A549 (cell line): ENCODE results near the gene ADD2. TPM values are rescaled to one million over a fixed set of nuclear protein-coding genes. Genes with fewer than 3 reads are reported as not detected.

Source experiments
- ATAC-seq, 2 experiments: fragments of 200-7000 bp in 1 of 2; fragments of >200 bp in 1 of 2; cut with Nextera tagmentation in 1 of 2; cut with Tn5 transposase in 1 of 2; 3 replicates each; pipeline versions ENCODE4 v1.8.0 to v1.9.1; 2018 to 2020; ENCODE audit warnings: mild to moderate bottlenecking in 1 of 2, moderate library complexity in 1 of 2
- CTCF ChIA-PET: fragments of 300-600 bp; sonication (Branson Sonifier 250); formaldehyde crosslinking; extraction: SDS; loops from one replicate; lab custom pipeline; 2021; ENCODE audit warnings: antibody characterized with exemption, inconsistent platforms; lab: Yijun Ruan, JAX
- POLR2A ChIA-PET: fragments of 350-600 bp; formaldehyde crosslinking; extraction: SDS; loops from one replicate; lab custom pipeline; 2021; ENCODE audit warnings: antibody characterized with exemption, inconsistent platforms; lab: Yijun Ruan, JAX
- DNase-seq, 2 experiments: peaks; one replicate each; pipeline versions ENCODE4 v3.0.0 to v3.0.0-alpha.2; 2011 to 2016; ENCODE audit warnings: low read depth in 1 of 2, low spot score in 1 of 2
- FAIRE-seq: peaks from 2 replicates; lab custom pipeline; 2011; peaks lifted over from hg19 to GRCh38; lab: Jason Lieb, UNC
- H3K27ac ChIP-seq, 2 experiments: fragments of >200 bp; sonication (Bioruptor Twin); formaldehyde crosslinking; 3 replicates each; pipeline ENCODE4 v1.5.1; 2016 to 2017
- H3K4me1 ChIP-seq: fragments of >200 bp; sonication (Bioruptor Twin); formaldehyde crosslinking; 3 replicates; pipeline ENCODE4 v1.6.1; 2016
- H3K4me2 ChIP-seq: fragments of >200 bp; sonication (Bioruptor Twin); formaldehyde crosslinking; 3 replicates; pipeline ENCODE4 v1.6.1; 2016
- H3K4me3 ChIP-seq: fragments of >200 bp; sonication (Bioruptor Twin); formaldehyde crosslinking; 3 replicates; pipeline ENCODE4 v1.5.1; 2016
- H3K9me3 ChIP-seq: fragments of >200 bp; sonication (Bioruptor Twin); formaldehyde crosslinking; 3 replicates; pipeline ENCODE4 v1.6.1; 2016
- FOSL2 ChIP-seq, 2 experiments: fragments of 450-650 bp in 1 of 2; fragments of >200 bp in 1 of 2; sonication (Bioruptor Twin) in 1 of 2; formaldehyde crosslinking; IDR thresholded peaks; 2 replicates each; pipeline versions ENCODE4 v1.5.0 to v1.6.1; 2016 to 2020; ENCODE audit warnings: mild to moderate bottlenecking in 1 of 2, moderate library complexity in 1 of 2
- HOXB13 ChIP-seq: fragments of 250-450 bp; sonication (Bioruptor Pico); IDR thresholded peaks from 2 replicates; pipeline ENCODE4 v1.5.0; 2020; ENCODE audit warnings: low read depth, mild to moderate bottlenecking, moderate library complexity
- HOXB5 ChIP-seq: fragments of 250-450 bp; sonication (Bioruptor Pico); IDR thresholded peaks from 2 replicates; pipeline ENCODE4 v1.5.0; 2020; ENCODE audit warnings: mild to moderate bottlenecking, moderate library complexity
- JUN ChIP-seq, 2 experiments: fragments of >200 bp; sonication (Bioruptor Twin); formaldehyde crosslinking; IDR thresholded peaks; 2 replicates in 1 of 2; 3 replicates in 1 of 2; pipeline ENCODE4 v1.6.1; 2016 to 2017
- KDM1A ChIP-seq: fragments of 200-600 bp; sonication (generic); IDR thresholded peaks from 2 replicates; pipeline ENCODE4 v1.6.1; 2016; ENCODE audit warnings: low read depth, mild to moderate bottlenecking
- MAFK ChIP-seq: fragments of 450-650 bp; IDR thresholded peaks from 2 replicates; pipeline ENCODE4 v1.6.1; 2014; ENCODE audit not compliant: partially characterized antibody
- MYC ChIP-seq: IDR thresholded peaks from 2 replicates; pipeline ENCODE4 v1.6.1; 2012; ENCODE audit warnings: mild to moderate bottlenecking, inconsistent platforms, low read length, improper control_type of control experiment, borderline replicate concordance
- NR3C1 ChIP-seq: fragments of >200 bp; sonication (Bioruptor Twin); formaldehyde crosslinking; IDR thresholded peaks from 3 replicates; pipeline ENCODE4 v1.6.1; 2017
- RAD21 ChIP-seq, 2 experiments: fragments of >200 bp in 1 of 2; sonication (Bioruptor Twin) in 1 of 2; formaldehyde crosslinking in 1 of 2; IDR thresholded peaks in 1 of 2; conservative IDR thresholded peaks in 1 of 2; 2 replicates in 1 of 2; 3 replicates in 1 of 2; pipeline ENCODE4 v1.6.1; 2012 to 2018; ENCODE audit warnings: inconsistent platforms in 1 of 2
- SMC3 ChIP-seq: fragments of >200 bp; sonication (Bioruptor Twin); formaldehyde crosslinking; IDR thresholded peaks from 3 replicates; pipeline ENCODE4 v1.6.1; 2018; ENCODE audit warnings: inconsistent platforms
- SREBF2 ChIP-seq: fragments of 450-650 bp; IDR thresholded peaks from 2 replicates; pipeline ENCODE4 v1.6.1; 2014; ENCODE audit warnings: mild to moderate bottlenecking, moderate library complexity
- ZFP36 ChIP-seq: fragments of 450-650 bp; IDR thresholded peaks from 2 replicates; pipeline ENCODE4 v1.6.1; 2014; ENCODE audit warnings: borderline replicate concordance; ENCODE audit not compliant: partially characterized antibody
- ZSCAN20 ChIP-seq: fragments of 250-450 bp; sonication (Bioruptor Pico); IDR thresholded peaks from 2 replicates; pipeline ENCODE4 v1.8.0; 2022; ENCODE audit warnings: mild to moderate bottlenecking, moderate library complexity
- WGBS: methylation state at CpG from one replicate; pipeline ENCODE4 v1.1.6; 2017; ENCODE audit errors: missing lambda C conversion rate; 5-methylcytosine and 5-hydroxymethylcytosine counted together
- polyA plus RNA-seq, 4 experiments: library from polyadenylated mRNA; depleted of rRNA in 3 of 4; stranded (reverse); fragments of >200 nt; fragmentation: RNase III in 1 of 4; extraction: RNeasy Plus Mini Kit Qiagen cat#74134 plus additional on column Dnase treatment in 1 of 4; gene quantifications; 2 replicates in 3 of 4; 3 replicates in 1 of 4; pipeline ENCODE4 v1.2.3, GENCODE V29; 2011 to 2017
- TF ChIP-seq, protein P1 (sequence below): fragments of 200-600 bp; sonication (generic); IDR thresholded peaks from 2 replicates; pipeline ENCODE4 v1.6.1; 2016; ENCODE audit warnings: antibody characterized with exemption, mild to moderate bottlenecking, moderate library complexity
- TF ChIP-seq, protein P2 (sequence below): fragments of 250-450 bp; sonication (Bioruptor Pico); IDR thresholded peaks from 2 replicates; pipeline ENCODE4 v1.5.0; 2020; ENCODE audit warnings: low read depth, mild to moderate bottlenecking, moderate library complexity
- TF ChIP-seq, protein P3 (sequence below): fragments of >200 bp; sonication (Bioruptor Twin); formaldehyde crosslinking; IDR thresholded peaks from 3 replicates; pipeline ENCODE4 v1.6.1; 2016
- TF ChIP-seq, protein P4 (sequence below): IDR thresholded peaks from 2 replicates; pipeline ENCODE4 v1.6.1; 2012

Gene ADD2
- polyA plus RNA-seq, 2 of the 4 experiments (the other 2 are of a cell fraction): 18.0 to 25.5 TPM

DNA sequence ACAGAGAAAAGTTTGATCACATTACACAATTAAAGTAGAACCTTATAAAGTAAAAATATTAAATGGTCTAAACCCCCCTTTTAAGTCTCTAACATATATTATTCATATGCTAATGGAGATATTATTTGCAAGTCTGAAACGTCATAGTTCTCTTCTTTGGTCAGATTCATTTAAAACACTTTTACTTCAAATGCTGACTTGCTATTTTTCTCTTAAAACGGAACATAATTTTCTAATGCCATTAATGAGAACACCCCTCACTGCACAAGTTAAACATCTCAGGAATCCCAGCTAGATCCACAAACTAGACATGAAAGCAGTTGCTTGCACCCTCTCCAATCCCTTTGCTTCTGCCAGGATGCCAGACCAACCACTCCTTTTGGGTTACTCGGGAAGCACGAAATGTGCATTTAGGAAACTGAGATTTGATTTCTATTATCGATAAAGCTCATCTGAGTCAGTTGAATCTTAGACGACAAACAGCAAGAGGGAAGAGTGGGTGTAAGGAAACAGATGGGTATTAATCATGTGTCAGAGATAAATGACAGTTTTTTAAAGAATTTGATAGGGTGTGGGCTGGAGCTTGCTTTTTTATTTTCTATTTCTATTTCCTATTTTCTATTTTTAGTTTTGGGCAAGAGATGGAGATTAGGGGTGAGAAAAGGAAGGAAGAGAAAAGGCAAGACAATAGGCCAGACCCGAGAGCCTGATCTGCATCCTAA, 1.5 kb downstream of the ADD2 start:
- WGBS: 68% methylated on average over 7 of the region's 7 CpGs
- Histone ChIP-seq H3K9me3 (no peaks in the 10 kb centered on the region), H3K4me1 (peaks cover 11% of the 10 kb centered on the region), H3K4me3 (peak overlapping the region; percentile 68), H3K4me2 (peak overlapping the region; percentile 91), H3K27ac (peak overlapping the region; percentile 77 to 92)
- CTCF ChIA-PET: interaction anchor here (1.5 to 4.1 kb wide), 3 partner anchors 13 to 18 kb away, joined by 4 to 46 read pairs (median 11); no protein-coding TSS in a partner anchor
- ATAC-seq (no peak), DNase-seq (no peak), FAIRE-seq (no peak)
- POLR2A ChIA-PET: no interaction called here
- TF ChIP-seq MAFK (peak; percentile 82), MYC (no peak), FOSL2 (IDR thresholded peaks at IDR 0.05) (no peak), FOSL2 (CRISPR knock-in tag; IDR thresholded peaks at IDR 0.05) (no peak), HOXB13 (CRISPR knock-in tag) (no peak)

DNA sequence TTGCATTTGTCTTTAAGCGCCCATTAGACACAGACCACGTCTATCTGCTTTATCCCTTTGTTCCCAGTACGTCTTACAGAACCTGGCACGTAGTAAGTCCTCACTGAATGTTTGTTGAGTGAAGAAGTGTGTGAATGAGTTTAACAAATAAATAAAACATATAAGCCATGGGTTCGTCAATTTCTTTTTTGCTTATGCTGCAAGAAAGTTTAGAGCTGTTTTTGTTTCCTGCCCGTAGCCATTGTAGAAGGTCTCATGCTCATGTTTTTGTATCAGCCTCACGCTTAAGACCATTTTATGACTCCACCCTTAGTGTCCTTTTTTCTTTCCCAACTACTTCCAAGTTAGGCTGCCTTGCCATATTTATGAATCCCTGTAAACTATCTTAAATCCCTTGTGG, 2.5 kb downstream of the ADD2 start:
- TF ChIP-seq SREBF2 (no peak), MAFK (peak; percentile 55)
- no peak overlapping the region for H3K4me3 ChIP-seq
- H3K27ac ChIP-seq: no peak overlapping the region
- ChIA-PET CTCF (interaction anchor here (1.4 to 2.9 kb wide), 4 partner anchors 13 to 105 kb away, joined by 3 to 11 read pairs (median 6); no protein-coding TSS in a partner anchor), POLR2A (interaction anchor here (0.6 kb wide), 1 partner anchor 227 kb away, joined by 3 read pairs; no protein-coding TSS in a partner anchor)
- ATAC-seq (no peak), DNase-seq (no peak), FAIRE-seq (no peak)
- 91% methylated on average over 7 of the region's 7 CpGs for WGBS
- no peak overlapping the region for H3K4me2 ChIP-seq
- H3K4me1 ChIP-seq: peaks cover 11% of the 10 kb centered on the region
- no peaks in the 10 kb centered on the region for H3K9me3 ChIP-seq

DNA sequence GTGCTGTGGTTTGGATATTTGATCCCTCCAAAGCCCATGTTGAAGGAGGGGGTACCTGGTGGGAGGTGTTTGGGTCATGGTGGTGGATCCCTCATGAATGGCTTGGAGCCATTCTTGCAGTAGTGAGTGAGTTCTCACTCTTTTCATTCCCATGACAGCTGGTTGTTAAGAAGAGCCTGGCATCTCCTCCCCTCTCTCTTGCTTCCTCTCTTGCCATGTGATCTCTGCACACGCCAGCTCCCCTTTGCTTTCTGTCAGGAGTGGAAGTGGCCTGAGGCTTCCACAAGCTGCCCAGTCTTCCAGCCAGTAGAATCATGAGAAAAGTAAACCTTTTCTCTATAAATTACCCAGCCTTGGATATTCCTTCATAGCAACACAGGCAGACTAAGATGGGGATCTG, 8.6 kb downstream of the ADD2 start:
- TF ChIP-seq SMC3: no peak
- TF ChIP-seq RAD21 (conservative IDR thresholded peaks at IDR 0.05 in 1 of 2, IDR thresholded peaks at IDR 0.05 in 1 of 2): no peak
- TF ChIP-seq ZSCAN20: no peak
- no peak for TF ChIP-seq KDM1A
- TF ChIP-seq, protein P1, sequence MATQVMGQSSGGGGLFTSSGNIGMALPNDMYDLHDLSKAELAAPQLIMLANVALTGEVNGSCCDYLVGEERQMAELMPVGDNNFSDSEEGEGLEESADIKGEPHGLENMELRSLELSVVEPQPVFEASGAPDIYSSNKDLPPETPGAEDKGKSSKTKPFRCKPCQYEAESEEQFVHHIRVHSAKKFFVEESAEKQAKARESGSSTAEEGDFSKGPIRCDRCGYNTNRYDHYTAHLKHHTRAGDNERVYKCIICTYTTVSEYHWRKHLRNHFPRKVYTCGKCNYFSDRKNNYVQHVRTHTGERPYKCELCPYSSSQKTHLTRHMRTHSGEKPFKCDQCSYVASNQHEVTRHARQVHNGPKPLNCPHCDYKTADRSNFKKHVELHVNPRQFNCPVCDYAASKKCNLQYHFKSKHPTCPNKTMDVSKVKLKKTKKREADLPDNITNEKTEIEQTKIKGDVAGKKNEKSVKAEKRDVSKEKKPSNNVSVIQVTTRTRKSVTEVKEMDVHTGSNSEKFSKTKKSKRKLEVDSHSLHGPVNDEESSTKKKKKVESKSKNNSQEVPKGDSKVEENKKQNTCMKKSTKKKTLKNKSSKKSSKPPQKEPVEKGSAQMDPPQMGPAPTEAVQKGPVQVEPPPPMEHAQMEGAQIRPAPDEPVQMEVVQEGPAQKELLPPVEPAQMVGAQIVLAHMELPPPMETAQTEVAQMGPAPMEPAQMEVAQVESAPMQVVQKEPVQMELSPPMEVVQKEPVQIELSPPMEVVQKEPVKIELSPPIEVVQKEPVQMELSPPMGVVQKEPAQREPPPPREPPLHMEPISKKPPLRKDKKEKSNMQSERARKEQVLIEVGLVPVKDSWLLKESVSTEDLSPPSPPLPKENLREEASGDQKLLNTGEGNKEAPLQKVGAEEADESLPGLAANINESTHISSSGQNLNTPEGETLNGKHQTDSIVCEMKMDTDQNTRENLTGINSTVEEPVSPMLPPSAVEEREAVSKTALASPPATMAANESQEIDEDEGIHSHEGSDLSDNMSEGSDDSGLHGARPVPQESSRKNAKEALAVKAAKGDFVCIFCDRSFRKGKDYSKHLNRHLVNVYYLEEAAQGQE: no peak
- TF ChIP-seq, protein P2, sequence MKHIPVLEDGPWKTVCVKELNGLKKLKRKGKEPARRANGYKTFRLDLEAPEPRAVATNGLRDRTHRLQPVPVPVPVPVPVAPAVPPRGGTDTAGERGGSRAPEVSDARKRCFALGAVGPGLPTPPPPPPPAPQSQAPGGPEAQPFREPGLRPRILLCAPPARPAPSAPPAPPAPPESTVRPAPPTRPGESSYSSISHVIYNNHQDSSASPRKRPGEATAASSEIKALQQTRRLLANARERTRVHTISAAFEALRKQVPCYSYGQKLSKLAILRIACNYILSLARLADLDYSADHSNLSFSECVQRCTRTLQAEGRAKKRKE: no peak
- TF ChIP-seq HOXB5 (CRISPR knock-in tag): no peak
- no peak for TF ChIP-seq NR3C1
- no peak for TF ChIP-seq JUN (IDR thresholded peaks at IDR 0.05)
- no peak for TF ChIP-seq ZFP36
- TF ChIP-seq, protein P3, sequence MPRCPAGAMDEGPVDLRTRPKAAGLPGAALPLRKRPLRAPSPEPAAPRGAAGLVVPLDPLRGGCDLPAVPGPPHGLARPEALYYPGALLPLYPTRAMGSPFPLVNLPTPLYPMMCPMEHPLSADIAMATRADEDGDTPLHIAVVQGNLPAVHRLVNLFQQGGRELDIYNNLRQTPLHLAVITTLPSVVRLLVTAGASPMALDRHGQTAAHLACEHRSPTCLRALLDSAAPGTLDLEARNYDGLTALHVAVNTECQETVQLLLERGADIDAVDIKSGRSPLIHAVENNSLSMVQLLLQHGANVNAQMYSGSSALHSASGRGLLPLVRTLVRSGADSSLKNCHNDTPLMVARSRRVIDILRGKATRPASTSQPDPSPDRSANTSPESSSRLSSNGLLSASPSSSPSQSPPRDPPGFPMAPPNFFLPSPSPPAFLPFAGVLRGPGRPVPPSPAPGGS: no peak
- TF ChIP-seq, protein P4, sequence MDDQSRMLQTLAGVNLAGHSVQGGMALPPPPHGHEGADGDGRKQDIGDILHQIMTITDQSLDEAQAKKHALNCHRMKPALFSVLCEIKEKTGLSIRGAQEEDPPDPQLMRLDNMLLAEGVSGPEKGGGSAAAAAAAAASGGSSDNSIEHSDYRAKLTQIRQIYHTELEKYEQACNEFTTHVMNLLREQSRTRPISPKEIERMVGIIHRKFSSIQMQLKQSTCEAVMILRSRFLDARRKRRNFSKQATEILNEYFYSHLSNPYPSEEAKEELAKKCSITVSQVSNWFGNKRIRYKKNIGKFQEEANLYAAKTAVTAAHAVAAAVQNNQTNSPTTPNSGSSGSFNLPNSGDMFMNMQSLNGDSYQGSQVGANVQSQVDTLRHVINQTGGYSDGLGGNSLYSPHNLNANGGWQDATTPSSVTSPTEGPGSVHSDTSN: no peak
- TF ChIP-seq, all 56 proteins: peak for 0
- POLR2A ChIA-PET: interaction anchor here (1.3 kb wide), 1 partner anchor 9 kb away, joined by 4 read pairs; the partner anchor contains the start of gene ADD2
- FAIRE-seq: no peak
- no peak overlapping the region for H3K27ac ChIP-seq
- WGBS: 96% methylated on average over 1 of the region's 1 CpG
- no peaks in the 10 kb centered on the region for H3K4me1 ChIP-seq
- no peak overlapping the region for H3K4me2 ChIP-seq
- CTCF ChIA-PET: interaction anchor here (0.8 to 4.3 kb wide), 5 partner anchors 9 to 455 kb away, joined by 3 to 40 read pairs (median 4); partner anchors contain the start of gene ADD2
- no peak for ATAC-seq
- DNase-seq: no peak
- no peak overlapping the region for H3K4me3 ChIP-seq
- H3K9me3 ChIP-seq: no peaks in the 10 kb centered on the region
